HepG2 (cell line): ENCODE data around the gene RTEL1. TPM values are rescaled to one million over a fixed set of nuclear protein-coding genes. Genes with fewer than 3 reads are reported as not detected.

ENCODE experiments used
- ADNP ChIP-seq: sonication (generic); formaldehyde crosslinking; IDR thresholded peaks from 2 replicates; pipeline ENCODE4 v1.4.0; 2020; ENCODE audit warnings: missing genetic modification reagents
- ATAD3A ChIP-seq: sonication (generic); formaldehyde crosslinking; IDR thresholded peaks from 2 replicates; pipeline ENCODE4 v1.4.0; 2020; ENCODE audit warnings: missing genetic modification reagents
- DMAP1 ChIP-seq: IDR thresholded peaks from 2 replicates; pipeline ENCODE4 v1.6.1; 2016
- FOSL1 ChIP-seq: sonication (generic); formaldehyde crosslinking; IDR thresholded peaks from 2 replicates; pipeline ENCODE4 v1.9.0; 2021; ENCODE audit warnings: missing genetic modification reagents, borderline replicate concordance
- FOXO4 ChIP-seq: sonication (generic); formaldehyde crosslinking; conservative IDR thresholded peaks from 2 replicates; pipeline ENCODE4 v1.8.1; 2023; ENCODE audit warnings: missing genetic modification reagents
- GRHL1 ChIP-seq: sonication (generic); formaldehyde crosslinking; conservative IDR thresholded peaks from 2 replicates; pipeline ENCODE4 v1.8.0; 2022; ENCODE audit warnings: missing genetic modification reagents
- HNRNPLL ChIP-seq: fragments of 200-400 bp; formaldehyde crosslinking; IDR thresholded peaks from 2 replicates; pipeline ENCODE4 v1.6.1; 2017; ENCODE audit warnings: mild to moderate bottlenecking, low read depth, low read length; ENCODE audit not compliant: poor library complexity, severe bottlenecking
- IRF2 ChIP-seq: IDR thresholded peaks from 2 replicates; pipeline ENCODE4 v1.6.1; 2018; ENCODE audit warnings: missing genetic modification reagents, missing compliant biosample characterization
- MXD4 ChIP-seq: IDR thresholded peaks from 2 replicates; pipeline ENCODE4 v1.6.1; 2016; ENCODE audit warnings: mild to moderate bottlenecking, missing biosample characterization, missing genetic modification reagents
- NRL ChIP-seq: sonication (generic); formaldehyde crosslinking; IDR thresholded peaks from 2 replicates; pipeline ENCODE4 v1.5.0; 2020; ENCODE audit warnings: missing genetic modification reagents, mild to moderate bottlenecking, moderate library complexity, borderline replicate concordance
- POGK ChIP-seq: sonication (generic); formaldehyde crosslinking; conservative IDR thresholded peaks from 2 replicates; pipeline ENCODE4 v1.8.0; 2022; ENCODE audit warnings: mild to moderate bottlenecking, moderate library complexity, missing genetic modification reagents
- POGZ ChIP-seq: sonication (generic); formaldehyde crosslinking; IDR thresholded peaks from 2 replicates; pipeline ENCODE4 v1.4.0; 2020; ENCODE audit warnings: mild to moderate bottlenecking, missing genetic modification reagents
- PRMT3 ChIP-seq: sonication (generic); formaldehyde crosslinking; IDR thresholded peaks from 2 replicates; pipeline ENCODE4 v1.8.1; 2022; ENCODE audit warnings: low read depth, mild to moderate bottlenecking, moderate library complexity, missing genetic modification reagents, borderline replicate concordance
- RELA ChIP-seq: sonication (generic); formaldehyde crosslinking; IDR thresholded peaks from 2 replicates; pipeline ENCODE4 v1.4.0; 2020; ENCODE audit warnings: missing genetic modification reagents
- SCMH1 ChIP-seq: sonication (generic); formaldehyde crosslinking; IDR thresholded peaks from 2 replicates; pipeline ENCODE4 v1.9.0; 2021; ENCODE audit warnings: missing genetic modification reagents, mild to moderate bottlenecking, borderline replicate concordance
- SIX4 ChIP-seq: sonication (generic); formaldehyde crosslinking; IDR thresholded peaks from 2 replicates; pipeline ENCODE4 v1.4.0; 2020; ENCODE audit warnings: missing genetic modification reagents
- SP4 ChIP-seq: sonication (generic); formaldehyde crosslinking; IDR thresholded peaks from 2 replicates; pipeline ENCODE4 v1.8.1; 2023; ENCODE audit warnings: mild to moderate bottlenecking, missing genetic modification reagents
- ZBTB21 ChIP-seq: sonication (generic); formaldehyde crosslinking; IDR thresholded peaks from 2 replicates; pipeline ENCODE4 v1.4.0; 2020; ENCODE audit warnings: missing genetic modification reagents
- ZBTB42 ChIP-seq: sonication (generic); formaldehyde crosslinking; IDR thresholded peaks from 2 replicates; pipeline ENCODE4 v1.5.0; 2020; ENCODE audit warnings: mild to moderate bottlenecking, missing genetic modification reagents
- ZFP90 ChIP-seq: sonication (generic); formaldehyde crosslinking; IDR thresholded peaks from 2 replicates; pipeline ENCODE4 v1.8.0; 2022; ENCODE audit warnings: missing genetic modification reagents, mild to moderate bottlenecking, inconsistent platforms, borderline replicate concordance
- ZNF232 ChIP-seq: sonication (generic); formaldehyde crosslinking; IDR thresholded peaks from 2 replicates; pipeline ENCODE4 v1.4.0; 2020; ENCODE audit warnings: missing genetic modification reagents, borderline replicate concordance
- ZNF333 ChIP-seq: sonication (generic); formaldehyde crosslinking; IDR thresholded peaks from 2 replicates; pipeline ENCODE4 v1.4.0; 2020; ENCODE audit warnings: mild to moderate bottlenecking, missing genetic modification reagents, borderline replicate concordance
- ZNF776 ChIP-seq: sonication (generic); formaldehyde crosslinking; IDR thresholded peaks from 2 replicates; pipeline ENCODE4 v1.4.0; 2020; ENCODE audit warnings: mild to moderate bottlenecking, missing genetic modification reagents
- ZNF790 ChIP-seq: sonication (generic); formaldehyde crosslinking; IDR thresholded peaks from 2 replicates; pipeline ENCODE4 v1.8.0; 2022; ENCODE audit warnings: missing genetic modification reagents, mild to moderate bottlenecking, borderline replicate concordance
- ZNF841 ChIP-seq: sonication (generic); formaldehyde crosslinking; IDR thresholded peaks from 2 replicates; pipeline ENCODE4 v1.8.1; 2023; ENCODE audit warnings: missing genetic modification reagents, borderline replicate concordance
- polyA plus RNA-seq, 8 experiments: library from polyadenylated mRNA; depleted of rRNA in 3 of 8; stranded (reverse) in 7 of 8; unstranded in 1 of 8; fragments of >200 nt; fragmentation: Illumina TruSeq in 4 of 8; extraction: Trizol in 4 of 8; gene quantifications; 2 replicates each; pipeline versions ENCODE4 v1.2.1 to v1.2.3, GENCODE V29; 2011 to 2016; ENCODE audit warnings: low read depth in 4 of 8, missing spikeins in 1 of 8, mixed read lengths in 1 of 8; ENCODE audit not compliant: insufficient read depth in 1 of 8
- total RNA-seq, 5 experiments: library from RNA; depleted of rRNA; stranded (reverse); fragments of >200 nt; fragmentation: Illumina TruSeq; extraction: Trizol; gene quantifications; 2 replicates each; pipeline ENCODE4 v1.2.3, GENCODE V29; 2016; ENCODE audit warnings: low read depth in 1 of 5

The RTEL1 gene
- total and polyA plus RNA-seq, 2 of the 13 experiments (the other 11 are each of a cell fraction or from before 2014, with no cell fraction given) = 21.8 to 36.4 TPM

GRCh38 chr20:63737695-63737944 is 79.5 kb downstream of the RTEL1 start (continued):
- TF ChIP-seq SP4 (CRISPR knock-in tag) (0 out of 2 replicates have a peak, but pooled peaks have one; percentile 7), ZFP90 (CRISPR knock-in tag) (no peak), ADNP (no peak), ZNF841 (CRISPR knock-in tag) (no peak), PRMT3 (CRISPR knock-in tag) (no peak; the same call in 1 of the 2 replicates), POGZ (CRISPR knock-in tag) (no peak), SCMH1 (CRISPR knock-in tag) (no peak), RELA (CRISPR knock-in tag) (no peak; the same call in 1 of the 2 replicates), MXD4 (CRISPR knock-in tag) (no peak), ZNF790 (CRISPR knock-in tag) (no peak; the same call in 1 of the 2 replicates), FOXO4 (no peak), ZBTB42 (CRISPR knock-in tag) (0 out of 2 replicates have a peak, but pooled peaks have one; percentile 19), GRHL1 (no peak), ZNF232 (no peak), POGK (no peak), HNRNPLL (no peak), NRL (CRISPR knock-in tag) (no peak), DMAP1 (CRISPR knock-in tag) (no peak), IRF2 (CRISPR knock-in tag) (no peak), ZNF333 (CRISPR knock-in tag) (no peak), ATAD3A (CRISPR knock-in tag) (no peak), ZBTB21 (CRISPR knock-in tag) (no peak), FOSL1 (CRISPR knock-in tag) (no peak), SIX4 (no peak), ZNF776 (CRISPR knock-in tag) (0 out of 2 replicates have a peak, but pooled peaks have one; percentile 2)
